RPMI7951 (cell line): ENCODE data around the gene GCH1. TPM values are rescaled to one million over a fixed set of nuclear protein-coding genes. Genes with fewer than 3 reads are reported as not detected.
A peak's percentile ranks its signal among the peaks of the same experiment; 100 is the strongest.

Experiments
- DNase-seq: peaks from one replicate; pipeline ENCODE4 v3.0.0-alpha.2; 2012; ENCODE audit warnings: low read depth
- total RNA-seq: library from RNA; depleted of rRNA; stranded (reverse); fragments of >200 nt; shearing (Covaris generic); gene quantifications from 2 replicates; pipeline ENCODE4 v1.2.3, GENCODE V29; 2014; rRNA removed

GCH1 gene
- total RNA-seq, 1 experiment from 2014 or later: 3.5 TPM

DNA sequence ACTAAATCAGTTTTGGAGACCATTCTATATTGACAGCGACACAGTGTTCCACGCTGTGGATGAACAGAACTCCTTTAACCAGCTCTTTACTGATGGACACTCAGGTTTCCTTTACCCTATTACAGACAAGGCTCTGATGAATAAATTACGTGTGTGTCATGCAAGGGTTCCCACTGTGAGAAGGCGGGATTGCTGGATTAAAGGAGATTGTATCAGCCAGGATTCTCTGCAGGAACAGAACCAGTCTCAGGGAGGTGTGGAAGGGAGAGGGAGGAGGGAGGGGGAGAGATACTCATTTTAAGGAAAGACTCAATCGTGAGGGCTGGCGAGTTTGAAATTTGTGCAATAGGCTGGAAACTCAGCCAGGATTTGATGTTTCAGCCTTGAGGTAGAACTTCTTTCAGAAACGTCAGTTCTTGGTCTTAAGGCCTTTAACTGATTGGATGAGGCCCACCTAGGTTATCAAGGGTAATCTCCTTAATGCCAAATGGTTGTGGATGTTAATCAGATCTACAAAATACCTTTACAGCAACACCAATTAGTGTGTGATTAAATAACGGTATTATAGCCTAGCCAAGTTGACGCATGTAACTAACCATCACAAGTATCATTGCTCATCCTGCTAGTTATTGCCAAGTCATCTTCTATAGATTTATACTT lies 104.0 kb downstream of the GCH1 start:
- no peak for DNase-seq

DNA sequence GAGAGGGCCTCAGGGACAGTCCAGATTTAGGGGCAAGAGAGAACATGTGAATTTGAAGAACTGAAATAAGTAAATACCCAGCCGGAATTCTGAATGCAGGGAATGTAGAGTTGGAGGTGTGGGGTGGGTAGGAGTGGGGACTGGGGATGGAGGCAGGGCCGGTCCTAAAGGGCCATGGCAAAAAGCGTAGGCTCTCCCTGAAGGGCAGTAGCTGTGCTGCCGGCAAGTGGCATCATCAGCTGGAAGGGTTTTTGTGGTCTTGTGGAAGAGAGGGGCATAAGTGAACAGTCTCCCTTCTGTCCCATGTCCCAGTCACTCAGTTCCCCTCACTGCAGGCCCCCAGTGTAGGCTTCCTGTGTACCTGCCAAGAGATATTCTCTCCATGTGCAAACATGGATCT lies 104.6 kb downstream of the GCH1 start:
- DNase-seq: no peak

GRCh38 chr14:54797556-54797955 lies 105.1 kb downstream of the GCH1 start:
- DNase-seq: no peak

DNA sequence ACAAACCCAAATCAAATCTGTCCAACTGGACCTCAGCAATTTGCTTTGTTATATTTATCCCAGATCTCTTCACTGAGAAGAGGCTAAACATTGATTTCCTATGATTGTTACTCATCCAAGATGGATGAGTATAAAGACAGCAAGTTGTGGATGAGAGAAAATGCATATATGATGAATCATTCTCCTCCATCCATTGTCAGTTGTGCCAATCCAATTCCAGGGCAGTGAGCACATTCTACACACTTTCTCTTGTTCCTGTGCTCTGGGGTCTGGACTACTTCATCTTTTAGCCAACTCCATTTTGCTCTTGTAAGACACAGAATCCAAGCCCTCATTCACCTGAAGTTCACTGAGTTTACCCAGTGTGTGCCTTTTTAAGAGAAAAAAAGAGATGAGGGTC lies 105.7 kb downstream of the GCH1 start:
- peak; percentile 70 for DNase-seq

GRCh38 chr14:54794796-54795195 lies 107.8 kb downstream of the GCH1 start:
- DNase-seq: no peak

DNA sequence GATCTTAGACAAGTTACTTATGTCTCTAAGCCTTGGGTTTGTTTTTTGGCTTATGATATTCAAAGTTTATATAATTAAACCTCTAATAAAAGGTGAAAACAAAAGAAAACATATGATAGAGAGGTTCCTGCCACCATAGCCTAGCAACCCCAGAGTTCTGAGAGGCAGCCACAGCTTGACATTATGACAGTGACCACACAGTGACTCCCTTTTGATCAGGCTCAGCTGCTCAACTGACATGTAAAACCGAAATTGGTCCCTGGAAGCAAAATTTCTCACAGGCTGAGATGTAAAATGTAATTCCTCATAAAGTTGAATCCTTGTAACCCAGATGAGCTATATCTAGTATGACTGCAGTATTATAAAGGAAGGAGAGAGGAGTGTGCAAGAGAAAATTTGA lies 108.5 kb downstream of the GCH1 start:
- DNase-seq: no peak

DNA sequence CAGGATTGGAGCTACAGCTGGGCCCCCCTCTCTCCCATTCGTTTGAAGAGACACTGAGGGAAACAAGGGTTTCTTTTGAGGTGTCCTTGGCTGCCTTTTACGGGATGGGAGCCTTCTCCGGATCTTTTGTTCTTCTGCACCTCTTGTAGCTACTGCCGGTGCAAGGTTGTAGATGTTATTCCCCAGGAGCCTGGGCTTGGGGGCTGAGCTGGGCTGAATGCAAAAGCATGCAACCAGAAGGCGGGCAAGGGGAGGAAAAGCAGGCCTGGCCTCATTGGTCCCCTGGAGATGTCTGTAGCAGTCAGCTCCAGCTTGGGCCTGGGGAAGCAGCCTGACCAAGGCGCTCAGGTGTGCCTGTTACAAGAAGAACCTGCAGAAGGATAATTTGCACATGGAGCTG lies 110.3 kb downstream of the GCH1 start:
- no peak for DNase-seq

Other genes with a start within 250 kb of the GCH1 start
- gene WDHD1, start 124.3 kb upstream of the GCH1 start, total RNA-seq: 16.8 and 18.0 TPM in 2 replicates
- gene SOCS4, start 124.4 kb upstream of the GCH1 start, total RNA-seq: 12.3 and 16.0 TPM in 2 replicates
- 61.9 and 64.5 TPM in 2 replicates for gene MAPK1IP1L, start 148.8 kb upstream of the GCH1 start, total RNA-seq
- 145 and 210 TPM in 2 replicates for gene LGALS3, start 226.4 kb upstream of the GCH1 start, total RNA-seq